SK-N-SH (cell line): Measurements from ENCODE around the gene CXorf49B.
"Not testable (repeated sequence)": the region's sequence is repeated elsewhere in the genome, so short reads cannot be mapped to it uniquely, and the experiment has no call there.

Experiments used
- POLR2AphosphoS5 ChIP-seq: IDR thresholded peaks from 2 replicates; pipeline ENCODE4 v1.6.1; 2012; ENCODE audit warnings: low read depth, low read length
- RFX5 ChIP-seq: IDR thresholded peaks from 2 replicates; pipeline ENCODE4 v1.6.1; 2012; ENCODE audit warnings: mild to moderate bottlenecking, improper control_type of control experiment, low read length
- SIN3A ChIP-seq: IDR thresholded peaks from 2 replicates; pipeline ENCODE4 v1.6.1; 2012; ENCODE audit warnings: low read depth, mild to moderate bottlenecking, low read length, moderate library complexity, borderline replicate concordance
- SMC3 ChIP-seq: IDR thresholded peaks from 2 replicates; pipeline ENCODE4 v1.6.1; 2012; ENCODE audit warnings: low read depth, low read length, improper control_type of control experiment
- TF ChIP-seq, protein P1 (sequence below): fragments of 200-600 bp; sonication (generic); IDR thresholded peaks from 2 replicates; pipeline ENCODE4 v1.6.1; 2017; ENCODE audit warnings: antibody characterized with exemption, mild to moderate bottlenecking, moderate library complexity
- TF ChIP-seq, protein P2 (sequence below): IDR thresholded peaks from 2 replicates; pipeline ENCODE4 v1.4.0; 2012; ENCODE audit warnings: low read depth
- TF ChIP-seq, protein P3 (sequence below): IDR thresholded peaks from 2 replicates; pipeline ENCODE4; 2012
- TF ChIP-seq, protein P4 (sequence below): IDR thresholded peaks from 2 replicates; pipeline ENCODE4 v1.4.0; 2012; ENCODE audit warnings: low read depth, borderline replicate concordance

DNA sequence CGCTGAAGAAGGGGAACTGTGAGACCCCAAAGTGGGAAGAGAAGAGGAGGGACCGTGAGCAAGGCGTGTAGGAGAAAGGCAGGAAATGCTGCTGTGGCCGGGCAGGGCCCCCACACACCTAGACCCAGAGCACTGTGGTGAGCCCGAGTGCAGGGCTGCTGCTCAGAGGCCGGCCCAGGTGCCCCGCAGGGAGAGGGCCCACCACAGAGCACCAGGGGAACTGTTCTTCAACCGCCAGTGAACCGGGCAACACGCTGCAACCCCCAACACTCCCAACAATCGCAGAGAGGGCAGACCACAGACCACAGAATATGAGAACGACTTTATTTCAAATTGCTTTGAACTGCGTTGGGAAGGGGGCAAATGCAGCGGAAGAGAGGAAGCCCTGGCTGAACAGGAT, 49.1 kb upstream of the CXorf49B start:
- TF ChIP-seq, protein P1, sequence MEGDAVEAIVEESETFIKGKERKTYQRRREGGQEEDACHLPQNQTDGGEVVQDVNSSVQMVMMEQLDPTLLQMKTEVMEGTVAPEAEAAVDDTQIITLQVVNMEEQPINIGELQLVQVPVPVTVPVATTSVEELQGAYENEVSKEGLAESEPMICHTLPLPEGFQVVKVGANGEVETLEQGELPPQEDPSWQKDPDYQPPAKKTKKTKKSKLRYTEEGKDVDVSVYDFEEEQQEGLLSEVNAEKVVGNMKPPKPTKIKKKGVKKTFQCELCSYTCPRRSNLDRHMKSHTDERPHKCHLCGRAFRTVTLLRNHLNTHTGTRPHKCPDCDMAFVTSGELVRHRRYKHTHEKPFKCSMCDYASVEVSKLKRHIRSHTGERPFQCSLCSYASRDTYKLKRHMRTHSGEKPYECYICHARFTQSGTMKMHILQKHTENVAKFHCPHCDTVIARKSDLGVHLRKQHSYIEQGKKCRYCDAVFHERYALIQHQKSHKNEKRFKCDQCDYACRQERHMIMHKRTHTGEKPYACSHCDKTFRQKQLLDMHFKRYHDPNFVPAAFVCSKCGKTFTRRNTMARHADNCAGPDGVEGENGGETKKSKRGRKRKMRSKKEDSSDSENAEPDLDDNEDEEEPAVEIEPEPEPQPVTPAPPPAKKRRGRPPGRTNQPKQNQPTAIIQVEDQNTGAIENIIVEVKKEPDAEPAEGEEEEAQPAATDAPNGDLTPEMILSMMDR = not testable (repeated sequence)
- not testable (repeated sequence) for TF ChIP-seq POLR2AphosphoS5, SMC3, RFX5, SIN3A
- TF ChIP-seq, protein P2, sequence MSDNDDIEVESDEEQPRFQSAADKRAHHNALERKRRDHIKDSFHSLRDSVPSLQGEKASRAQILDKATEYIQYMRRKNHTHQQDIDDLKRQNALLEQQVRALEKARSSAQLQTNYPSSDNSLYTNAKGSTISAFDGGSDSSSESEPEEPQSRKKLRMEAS = not testable (repeated sequence)
- TF ChIP-seq, protein P3, sequence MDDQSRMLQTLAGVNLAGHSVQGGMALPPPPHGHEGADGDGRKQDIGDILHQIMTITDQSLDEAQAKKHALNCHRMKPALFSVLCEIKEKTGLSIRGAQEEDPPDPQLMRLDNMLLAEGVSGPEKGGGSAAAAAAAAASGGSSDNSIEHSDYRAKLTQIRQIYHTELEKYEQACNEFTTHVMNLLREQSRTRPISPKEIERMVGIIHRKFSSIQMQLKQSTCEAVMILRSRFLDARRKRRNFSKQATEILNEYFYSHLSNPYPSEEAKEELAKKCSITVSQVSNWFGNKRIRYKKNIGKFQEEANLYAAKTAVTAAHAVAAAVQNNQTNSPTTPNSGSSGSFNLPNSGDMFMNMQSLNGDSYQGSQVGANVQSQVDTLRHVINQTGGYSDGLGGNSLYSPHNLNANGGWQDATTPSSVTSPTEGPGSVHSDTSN = not testable (repeated sequence)
- TF ChIP-seq, protein P4, sequence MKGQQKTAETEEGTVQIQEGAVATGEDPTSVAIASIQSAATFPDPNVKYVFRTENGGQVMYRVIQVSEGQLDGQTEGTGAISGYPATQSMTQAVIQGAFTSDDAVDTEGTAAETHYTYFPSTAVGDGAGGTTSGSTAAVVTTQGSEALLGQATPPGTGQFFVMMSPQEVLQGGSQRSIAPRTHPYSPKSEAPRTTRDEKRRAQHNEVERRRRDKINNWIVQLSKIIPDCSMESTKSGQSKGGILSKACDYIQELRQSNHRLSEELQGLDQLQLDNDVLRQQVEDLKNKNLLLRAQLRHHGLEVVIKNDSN = not testable (repeated sequence)
